ENCODE data around the gene CFAP126. TPM values are rescaled to one million over a fixed set of nuclear protein-coding genes. Genes with fewer than 3 reads are reported as not detected.

The CFAP126 gene
- total and polyA plus RNA-seq, 2 of the 13 experiments (the other 11 are each of a cell fraction or from before 2014, with no cell fraction given): not detected

DNA sequence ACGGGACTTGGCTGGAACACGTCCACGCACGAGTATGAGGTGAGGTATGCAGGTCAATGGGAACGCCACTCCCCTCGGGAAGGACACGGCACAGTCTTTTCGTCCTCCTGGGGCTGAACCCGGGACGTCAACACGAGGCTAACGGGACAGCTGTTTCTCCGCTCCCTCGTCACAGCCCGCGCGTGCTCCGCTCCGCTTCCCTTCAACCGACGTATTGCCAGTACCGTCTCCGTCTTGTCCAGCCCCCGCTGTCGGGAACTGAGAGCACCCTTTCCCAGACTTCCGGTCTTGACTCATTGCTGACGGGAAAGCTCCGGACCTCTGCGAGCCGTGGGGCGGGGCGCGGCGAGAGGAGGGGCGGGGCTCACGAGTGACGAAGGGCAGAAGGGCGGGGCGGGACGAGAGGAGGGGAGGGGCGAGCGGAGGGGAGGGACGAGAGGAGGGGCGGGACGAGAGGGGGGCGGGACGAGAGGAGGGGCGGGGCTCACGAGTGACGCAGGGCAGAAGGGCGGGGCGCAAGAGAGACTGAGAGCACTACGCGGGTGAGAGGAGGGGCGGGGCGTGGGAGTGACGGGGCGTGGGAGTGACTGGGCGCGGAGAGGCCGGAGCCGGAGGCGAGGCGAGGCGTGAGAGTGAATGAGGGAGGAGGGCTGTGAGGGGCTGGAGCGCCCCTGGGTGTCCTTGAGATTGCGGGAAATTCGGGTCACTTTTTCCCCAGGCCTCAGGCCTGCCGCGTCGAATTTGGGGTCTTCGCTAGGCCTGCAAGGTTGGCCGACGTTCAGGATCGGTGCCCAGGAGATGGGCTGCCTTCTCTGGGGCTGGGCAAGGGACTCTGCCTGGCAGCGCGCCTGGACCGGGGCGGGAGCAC lies 22.2 kb upstream of the CFAP126 start (continued):
- TF ChIP-seq, protein P1, sequence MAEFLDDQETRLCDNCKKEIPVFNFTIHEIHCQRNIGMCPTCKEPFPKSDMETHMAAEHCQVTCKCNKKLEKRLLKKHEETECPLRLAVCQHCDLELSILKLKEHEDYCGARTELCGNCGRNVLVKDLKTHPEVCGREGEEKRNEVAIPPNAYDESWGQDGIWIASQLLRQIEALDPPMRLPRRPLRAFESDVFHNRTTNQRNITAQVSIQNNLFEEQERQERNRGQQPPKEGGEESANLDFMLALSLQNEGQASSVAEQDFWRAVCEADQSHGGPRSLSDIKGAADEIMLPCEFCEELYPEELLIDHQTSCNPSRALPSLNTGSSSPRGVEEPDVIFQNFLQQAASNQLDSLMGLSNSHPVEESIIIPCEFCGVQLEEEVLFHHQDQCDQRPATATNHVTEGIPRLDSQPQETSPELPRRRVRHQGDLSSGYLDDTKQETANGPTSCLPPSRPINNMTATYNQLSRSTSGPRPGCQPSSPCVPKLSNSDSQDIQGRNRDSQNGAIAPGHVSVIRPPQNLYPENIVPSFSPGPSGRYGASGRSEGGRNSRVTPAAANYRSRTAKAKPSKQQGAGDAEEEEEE (CRISPR knock-in tag; IDR thresholded peaks at IDR 0.05; ENCODE audit: borderline replicate concordance): no peak
- TF ChIP-seq, protein P2, sequence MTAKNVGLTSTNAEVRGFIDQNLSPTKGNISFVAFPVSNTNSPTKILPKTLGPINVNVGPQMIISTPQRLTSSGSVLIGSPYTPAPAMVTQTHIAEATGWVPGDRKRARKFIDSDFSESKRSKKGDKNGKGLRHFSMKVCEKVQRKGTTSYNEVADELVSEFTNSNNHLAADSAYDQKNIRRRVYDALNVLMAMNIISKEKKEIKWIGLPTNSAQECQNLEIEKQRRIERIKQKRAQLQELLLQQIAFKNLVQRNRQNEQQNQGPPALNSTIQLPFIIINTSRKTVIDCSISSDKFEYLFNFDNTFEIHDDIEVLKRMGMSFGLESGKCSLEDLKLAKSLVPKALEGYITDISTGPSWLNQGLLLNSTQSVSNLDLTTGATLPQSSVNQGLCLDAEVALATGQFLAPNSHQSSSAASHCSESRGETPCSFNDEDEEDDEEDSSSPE (CRISPR knock-in tag; IDR thresholded peaks at IDR 0.05): peak; percentile 52
- TF ChIP-seq SIN3B (IDR thresholded peaks at IDR 0.05; ENCODE audit: low read length) (no peak), ZNF83 (CRISPR knock-in tag; IDR thresholded peaks at IDR 0.05; ENCODE audit: borderline replicate concordance) (no peak), ZNF703 (CRISPR knock-in tag; IDR thresholded peaks at IDR 0.05; ENCODE audit: borderline replicate concordance) (no peak), ZFP37 (CRISPR knock-in tag; IDR thresholded peaks at IDR 0.05; ENCODE audit: borderline replicate concordance) (0 out of 2 replicates have a peak, but pooled peaks have one; percentile 64), SPEN (CRISPR knock-in tag; IDR thresholded peaks at IDR 0.05; ENCODE audit: low read depth) (0 out of 2 replicates have a peak, but pooled peaks have one; percentile 42), IKZF4 (CRISPR knock-in tag; IDR thresholded peaks at IDR 0.05; ENCODE audit: borderline replicate concordance, low read depth, not compliant biosample characterization) (peak; percentile 40), MEIS1 (CRISPR knock-in tag; IDR thresholded peaks at IDR 0.05; ENCODE audit: borderline replicate concordance) (0 out of 2 replicates have a peak, but pooled peaks have one; percentile 22), HIVEP1 (CRISPR knock-in tag; IDR thresholded peaks at IDR 0.05) (0 out of 2 replicates have a peak, but pooled peaks have one; percentile 10), ZNF614 (CRISPR knock-in tag; IDR thresholded peaks at IDR 0.05; ENCODE audit: borderline replicate concordance) (peak; percentile 87; the same call in 1 of the 2 replicates), SNAI1 (CRISPR knock-in tag; IDR thresholded peaks at IDR 0.05; ENCODE audit: borderline replicate concordance) (peak; percentile 21; the same call in 1 of the 2 replicates), FOXO1 (CRISPR knock-in tag; IDR thresholded peaks at IDR 0.05) (peak; percentile 74; the same call in 1 of the 2 replicates), ZNF10 (CRISPR knock-in tag; IDR thresholded peaks at IDR 0.05; ENCODE audit: borderline replicate concordance, low read depth) (no peak), KAT7 (CRISPR knock-in tag; IDR thresholded peaks at IDR 0.05; ENCODE audit: borderline replicate concordance) (peak; percentile 77; the same call in 1 of the 2 replicates), MYNN (CRISPR knock-in tag; IDR thresholded peaks at IDR 0.05; ENCODE audit: low read depth) (no peak)
- TF ChIP-seq, protein P3, sequence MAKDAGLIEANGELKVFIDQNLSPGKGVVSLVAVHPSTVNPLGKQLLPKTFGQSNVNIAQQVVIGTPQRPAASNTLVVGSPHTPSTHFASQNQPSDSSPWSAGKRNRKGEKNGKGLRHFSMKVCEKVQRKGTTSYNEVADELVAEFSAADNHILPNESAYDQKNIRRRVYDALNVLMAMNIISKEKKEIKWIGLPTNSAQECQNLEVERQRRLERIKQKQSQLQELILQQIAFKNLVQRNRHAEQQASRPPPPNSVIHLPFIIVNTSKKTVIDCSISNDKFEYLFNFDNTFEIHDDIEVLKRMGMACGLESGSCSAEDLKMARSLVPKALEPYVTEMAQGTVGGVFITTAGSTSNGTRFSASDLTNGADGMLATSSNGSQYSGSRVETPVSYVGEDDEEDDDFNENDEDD (CRISPR knock-in tag; IDR thresholded peaks at IDR 0.05; ENCODE audit: borderline replicate concordance): peak; percentile 78; the same call in 1 of the 2 replicates
- TF ChIP-seq, protein P4, sequence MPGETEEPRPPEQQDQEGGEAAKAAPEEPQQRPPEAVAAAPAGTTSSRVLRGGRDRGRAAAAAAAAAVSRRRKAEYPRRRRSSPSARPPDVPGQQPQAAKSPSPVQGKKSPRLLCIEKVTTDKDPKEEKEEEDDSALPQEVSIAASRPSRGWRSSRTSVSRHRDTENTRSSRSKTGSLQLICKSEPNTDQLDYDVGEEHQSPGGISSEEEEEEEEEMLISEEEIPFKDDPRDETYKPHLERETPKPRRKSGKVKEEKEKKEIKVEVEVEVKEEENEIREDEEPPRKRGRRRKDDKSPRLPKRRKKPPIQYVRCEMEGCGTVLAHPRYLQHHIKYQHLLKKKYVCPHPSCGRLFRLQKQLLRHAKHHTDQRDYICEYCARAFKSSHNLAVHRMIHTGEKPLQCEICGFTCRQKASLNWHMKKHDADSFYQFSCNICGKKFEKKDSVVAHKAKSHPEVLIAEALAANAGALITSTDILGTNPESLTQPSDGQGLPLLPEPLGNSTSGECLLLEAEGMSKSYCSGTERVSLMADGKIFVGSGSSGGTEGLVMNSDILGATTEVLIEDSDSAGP (CRISPR knock-in tag; IDR thresholded peaks at IDR 0.05; ENCODE audit: borderline replicate concordance): peak; percentile 81
- TF ChIP-seq, protein P5, sequence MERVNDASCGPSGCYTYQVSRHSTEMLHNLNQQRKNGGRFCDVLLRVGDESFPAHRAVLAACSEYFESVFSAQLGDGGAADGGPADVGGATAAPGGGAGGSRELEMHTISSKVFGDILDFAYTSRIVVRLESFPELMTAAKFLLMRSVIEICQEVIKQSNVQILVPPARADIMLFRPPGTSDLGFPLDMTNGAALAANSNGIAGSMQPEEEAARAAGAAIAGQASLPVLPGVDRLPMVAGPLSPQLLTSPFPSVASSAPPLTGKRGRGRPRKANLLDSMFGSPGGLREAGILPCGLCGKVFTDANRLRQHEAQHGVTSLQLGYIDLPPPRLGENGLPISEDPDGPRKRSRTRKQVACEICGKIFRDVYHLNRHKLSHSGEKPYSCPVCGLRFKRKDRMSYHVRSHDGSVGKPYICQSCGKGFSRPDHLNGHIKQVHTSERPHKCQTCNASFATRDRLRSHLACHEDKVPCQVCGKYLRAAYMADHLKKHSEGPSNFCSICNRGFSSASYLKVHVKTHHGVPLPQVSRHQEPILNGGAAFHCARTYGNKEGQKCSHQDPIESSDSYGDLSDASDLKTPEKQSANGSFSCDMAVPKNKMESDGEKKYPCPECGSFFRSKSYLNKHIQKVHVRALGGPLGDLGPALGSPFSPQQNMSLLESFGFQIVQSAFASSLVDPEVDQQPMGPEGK (CRISPR knock-in tag; IDR thresholded peaks at IDR 0.05): peak; percentile 76

Data from HepG2 (cell line).